Ishikawa (cell line): ENCODE data around the gene RPUSD4.

Experiments
- CEBPB ChIP-seq: IDR thresholded peaks from 2 replicates; pipeline ENCODE4 v1.6.1; 2012
- EP300 ChIP-seq: IDR thresholded peaks from 2 replicates; pipeline ENCODE4 v1.6.1; 2012; ENCODE audit warnings: borderline replicate concordance
- FOXM1 ChIP-seq: IDR thresholded peaks from 2 replicates; pipeline ENCODE4 v1.6.1; 2012; ENCODE audit warnings: low read depth, borderline replicate concordance
- MAX ChIP-seq: IDR thresholded peaks from 2 replicates; pipeline ENCODE4 v1.6.1; 2012
- NFIC ChIP-seq: IDR thresholded peaks from 2 replicates; pipeline ENCODE4 v1.6.1; 2012
- RAD21 ChIP-seq: IDR thresholded peaks from 2 replicates; pipeline ENCODE4 v1.6.1; 2012; ENCODE audit warnings: low read depth
- REST ChIP-seq: IDR thresholded peaks from 2 replicates; pipeline ENCODE4 v1.6.1; 2012; ENCODE audit warnings: low read depth, mild to moderate bottlenecking
- YY1 ChIP-seq: IDR thresholded peaks from 2 replicates; pipeline ENCODE4 v1.6.1; 2012; ENCODE audit warnings: low read depth

GRCh38 chr11:126165757-126166156 is 45.7 kb downstream of the RPUSD4 start:
- no peak for TF ChIP-seq REST
- TF ChIP-seq YY1, result no peak
- no peak for TF ChIP-seq CEBPB
- TF ChIP-seq EP300, result no peak
- TF ChIP-seq MAX, result no peak
- no peak for TF ChIP-seq NFIC
- no peak for TF ChIP-seq FOXM1
- no peak for TF ChIP-seq RAD21
